Measurements from ENCODE around the gene ISCU.

ISCU gene

DNA sequence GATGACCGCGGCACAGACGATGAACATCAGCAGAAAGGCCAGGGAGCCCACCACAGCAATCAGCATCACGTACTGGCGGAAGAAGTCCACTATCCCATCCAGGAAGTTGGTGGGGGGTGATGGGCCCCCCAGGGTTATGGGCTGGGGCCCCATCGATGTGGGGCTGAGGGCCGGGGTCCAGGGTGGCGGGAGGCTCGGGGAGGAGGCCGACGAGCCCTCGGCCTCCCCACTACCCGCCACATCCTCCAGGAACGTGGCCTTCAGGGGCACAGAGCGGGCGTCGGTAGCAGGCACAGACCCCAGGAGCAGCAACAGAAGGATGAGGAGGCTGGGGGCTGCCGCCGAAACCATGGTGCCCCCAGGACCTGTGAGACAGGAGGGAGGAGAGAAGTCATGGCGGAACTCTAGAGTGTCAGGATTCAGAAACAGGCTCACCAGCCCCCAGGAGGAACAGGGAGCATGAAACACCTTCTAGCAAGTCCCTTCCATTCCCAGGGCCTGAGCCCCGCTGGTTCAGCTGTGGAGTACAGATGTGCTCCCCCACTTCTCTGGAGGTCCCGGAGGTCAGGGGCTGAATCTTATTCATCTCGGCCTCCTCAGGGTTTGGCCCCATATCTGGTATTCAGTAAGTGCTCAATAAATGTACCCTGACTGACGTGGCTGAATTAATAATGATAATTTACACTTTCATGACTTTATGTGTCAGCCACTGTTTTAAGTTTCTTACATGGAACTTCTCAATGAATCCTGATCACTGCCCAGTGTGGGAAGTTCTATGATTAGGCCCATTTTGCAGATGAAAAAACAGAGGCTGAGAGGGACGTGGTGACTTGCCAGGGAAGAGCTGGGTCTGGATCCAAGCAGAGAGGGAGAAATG lies 29.9 kb downstream of the ISCU start:
- no peaks in the 10 kb centered on the region for H3K79me2 ChIP-seq (ENCODE audit: low read length)
- no peak overlapping the region for H3K4me2 ChIP-seq (ENCODE audit: low read length)
- H3K27ac ChIP-seq (ENCODE audit: low read length): no peak overlapping the region
- H3K9me3 ChIP-seq (ENCODE audit: insufficient read depth, low read length): no peaks in the 10 kb centered on the region
- H3K4me3 ChIP-seq (ENCODE audit: low read length): no peak overlapping the region
- no peaks in the 10 kb centered on the region for H3K27me3 ChIP-seq (ENCODE audit: low read depth, low read length)
- H3K36me3 ChIP-seq (replicated peaks; ENCODE audit: low read depth, low read length): no peaks in the 10 kb centered on the region
- H3K9ac ChIP-seq (ENCODE audit: low read length): no peak overlapping the region
- H3K4me1 ChIP-seq (ENCODE audit: low read length): peaks cover 1% of the 10 kb centered on the region; the same call in 1 of the 2 replicates
- no peak overlapping the region for H2AFZ ChIP-seq (ENCODE audit: low read depth, low read length)
- TF ChIP-seq EZH2phosphoT487 (IDR thresholded peaks at IDR 0.05; ENCODE audit: low read depth): no peak
- TF ChIP-seq, protein P1, sequence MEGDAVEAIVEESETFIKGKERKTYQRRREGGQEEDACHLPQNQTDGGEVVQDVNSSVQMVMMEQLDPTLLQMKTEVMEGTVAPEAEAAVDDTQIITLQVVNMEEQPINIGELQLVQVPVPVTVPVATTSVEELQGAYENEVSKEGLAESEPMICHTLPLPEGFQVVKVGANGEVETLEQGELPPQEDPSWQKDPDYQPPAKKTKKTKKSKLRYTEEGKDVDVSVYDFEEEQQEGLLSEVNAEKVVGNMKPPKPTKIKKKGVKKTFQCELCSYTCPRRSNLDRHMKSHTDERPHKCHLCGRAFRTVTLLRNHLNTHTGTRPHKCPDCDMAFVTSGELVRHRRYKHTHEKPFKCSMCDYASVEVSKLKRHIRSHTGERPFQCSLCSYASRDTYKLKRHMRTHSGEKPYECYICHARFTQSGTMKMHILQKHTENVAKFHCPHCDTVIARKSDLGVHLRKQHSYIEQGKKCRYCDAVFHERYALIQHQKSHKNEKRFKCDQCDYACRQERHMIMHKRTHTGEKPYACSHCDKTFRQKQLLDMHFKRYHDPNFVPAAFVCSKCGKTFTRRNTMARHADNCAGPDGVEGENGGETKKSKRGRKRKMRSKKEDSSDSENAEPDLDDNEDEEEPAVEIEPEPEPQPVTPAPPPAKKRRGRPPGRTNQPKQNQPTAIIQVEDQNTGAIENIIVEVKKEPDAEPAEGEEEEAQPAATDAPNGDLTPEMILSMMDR (IDR thresholded peaks at IDR 0.05; ENCODE audit: low read depth, low read length): no peak
- H4K20me1 ChIP-seq (ENCODE audit: insufficient read depth, low read length): no peaks in the 10 kb centered on the region

DNA sequence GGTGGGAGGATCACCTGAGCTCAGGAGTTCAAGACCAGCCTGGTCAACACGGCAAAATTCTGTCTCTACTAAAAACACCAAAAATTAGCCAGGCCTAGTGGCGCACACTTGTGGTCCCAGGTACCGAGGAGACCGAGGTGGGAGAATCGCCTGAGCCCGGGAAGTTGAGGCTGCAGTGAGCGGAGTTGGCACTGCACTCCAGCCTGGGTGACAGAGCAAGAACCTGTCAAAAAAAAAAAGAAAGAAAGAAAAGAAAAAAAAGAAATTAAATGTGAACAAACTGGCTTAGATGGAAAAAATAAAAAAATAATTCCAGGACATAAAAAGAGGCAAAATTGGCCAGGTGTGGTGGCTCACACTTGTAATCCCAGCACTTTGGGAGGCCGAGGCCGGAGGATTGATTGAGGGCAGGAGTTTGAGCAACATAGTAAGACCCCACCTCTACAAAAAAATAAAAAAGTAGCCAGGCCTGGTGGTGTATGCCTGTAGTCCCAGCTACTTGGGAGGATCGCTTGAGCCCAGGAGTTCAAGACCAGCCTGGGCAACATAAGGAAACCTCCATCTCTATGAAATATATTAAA lies 32.0 kb downstream of the ISCU start:
- Histone ChIP-seq H4K20me1 (ENCODE audit: insufficient read depth, low read length) (no peaks in the 10 kb centered on the region), H3K4me3 (ENCODE audit: low read length) (no peak overlapping the region), H2AFZ (ENCODE audit: low read depth, low read length) (no peak overlapping the region), H3K4me2 (ENCODE audit: low read length) (no peak overlapping the region), H3K9me3 (ENCODE audit: insufficient read depth, low read length) (no peaks in the 10 kb centered on the region), H3K79me2 (ENCODE audit: low read length) (no peaks in the 10 kb centered on the region), H3K27ac (ENCODE audit: low read length) (no peak overlapping the region), H3K27me3 (ENCODE audit: low read depth, low read length) (peaks cover 3% of the 10 kb centered on the region; the same call in 1 of the 2 replicates), H3K4me1 (ENCODE audit: low read length) (peaks cover 12% of the 10 kb centered on the region), H3K36me3 (replicated peaks; ENCODE audit: low read depth, low read length) (no peaks in the 10 kb centered on the region), H3K9ac (ENCODE audit: low read length) (no peak overlapping the region)
- no peak for TF ChIP-seq EZH2phosphoT487 (IDR thresholded peaks at IDR 0.05; ENCODE audit: low read depth)
- TF ChIP-seq, protein P1 (IDR thresholded peaks at IDR 0.05; ENCODE audit: low read depth, low read length): no peak

DNA sequence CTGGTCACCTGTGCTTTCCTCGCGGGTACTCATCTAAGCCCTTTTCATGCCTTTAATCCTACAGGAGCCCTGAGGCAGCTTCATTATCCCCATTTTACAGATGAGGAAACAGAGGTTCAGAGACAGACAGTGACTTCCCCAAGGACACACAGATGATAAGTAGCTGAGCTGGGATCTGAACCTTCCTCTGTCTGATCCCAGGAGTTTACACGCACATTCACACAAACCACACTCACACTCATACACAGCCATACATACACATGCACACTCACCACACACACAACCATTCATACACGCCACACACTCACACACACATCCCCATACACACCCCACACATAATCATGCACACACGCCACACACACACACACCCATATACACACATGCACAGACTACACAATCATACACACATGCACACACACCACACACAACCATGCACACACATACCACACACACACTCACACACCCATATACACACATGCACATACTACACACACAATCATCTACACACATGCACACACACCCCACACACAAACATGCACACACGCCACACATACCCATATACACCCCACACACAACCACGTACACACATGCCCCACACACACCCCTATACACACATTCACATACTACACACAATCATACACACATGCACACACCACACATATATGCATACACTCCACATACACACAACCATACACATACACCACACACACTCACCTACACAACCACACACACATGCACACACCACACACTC lies 32.7 kb downstream of the ISCU start:
- Histone ChIP-seq H3K4me1 (ENCODE audit: low read length) (peaks cover 12% of the 10 kb centered on the region), H4K20me1 (ENCODE audit: insufficient read depth, low read length) (no peaks in the 10 kb centered on the region), H3K4me2 (ENCODE audit: low read length) (no peak overlapping the region), H3K4me3 (ENCODE audit: low read length) (no peak overlapping the region), H3K27ac (ENCODE audit: low read length) (no peak overlapping the region), H3K9me3 (ENCODE audit: insufficient read depth, low read length) (no peaks in the 10 kb centered on the region), H2AFZ (ENCODE audit: low read depth, low read length) (no peak overlapping the region), H3K36me3 (replicated peaks; ENCODE audit: low read depth, low read length) (no peaks in the 10 kb centered on the region), H3K79me2 (ENCODE audit: low read length) (no peaks in the 10 kb centered on the region), H3K27me3 (ENCODE audit: low read depth, low read length) (peaks cover 3% of the 10 kb centered on the region; the same call in 1 of the 2 replicates), H3K9ac (ENCODE audit: low read length) (no peak overlapping the region)
- TF ChIP-seq, protein P1 (IDR thresholded peaks at IDR 0.05; ENCODE audit: low read depth, low read length): no peak
- no peak for TF ChIP-seq EZH2phosphoT487 (IDR thresholded peaks at IDR 0.05; ENCODE audit: low read depth)

All from OCI-LY3 (cell line).